Placental epithelial cell (primary cell): ENCODE measurements around the gene SPRR3. TPM values are rescaled to one million over a fixed set of nuclear protein-coding genes. Genes with fewer than 3 reads are reported as not detected.

Experiments used
- small RNA-seq: library from RNA; depleted of rRNA; stranded (forward); fragments of <200 nt; gene quantifications from one replicate; pipeline ENCODE3, GENCODE V24; 2012
- total RNA-seq: library from RNA; depleted of rRNA; stranded (reverse); fragments of >200 nt; gene quantifications from 2 replicates; pipeline ENCODE4 v1.2.3, GENCODE V29; 2012

SPRR3 gene
- 1.2 and 1.6 TPM in 2 replicates for total RNA-seq

GRCh38 chr1:153001382-153001781 is at the start of gene SPRR3:
Gene SPRR3 (plus strand): TSS chr1:153001749. CDS start chr1:153003021, 1,272 bp downstream.

GRCh38 chr1:152970495-152970894 is 31.1 kb upstream of the SPRR3 start, which contains the start of gene SPRR4:
Gene SPRR4 (plus strand): TSS chr1:152970648. CDS start chr1:152971891, 1,243 bp downstream.

GRCh38 chr1:152983743-152984142 is 17.8 kb upstream of the SPRR3 start, which contains the start of gene SPRR1A:
Gene SPRR1A (plus strand): TSS chr1:152984081. CDS start chr1:152985231, 1,150 bp downstream.

GRCh38 chr1:153030895-153031294 is 29.3 kb downstream of the SPRR3 start, which contains the start of gene SPRR1B:
Gene SPRR1B (plus strand): TSS chr1:153031203. CDS start chr1:153032346, 1,143 bp downstream.

GRCh38 chr1:153040950-153041631 is 39.5 kb downstream of the SPRR3 start, which contains the start of gene SPRR2D:
Gene SPRR2D (minus strand): TSS chr1:153041120. CDS start chr1:153040346, 774 bp downstream.

Small RNA genes within 50 kb of the gene (small RNA-seq; reads per million reads assigned to genes)
- gene AL356867.1 (not detected), gene RF00322 (not detected), gene SPRR1A (not detected)

Other genes starting within 250 kb of the SPRR3 start
- not detected in 2 replicates for gene KPRP, start 243.7 kb upstream of the SPRR3 start, total RNA-seq
- not detected in 2 replicates for gene LCE1F, start 226.6 kb upstream of the SPRR3 start, total RNA-seq
- gene LCE1E, start 215.5 kb upstream of the SPRR3 start, total RNA-seq: not detected in 2 replicates
- not detected in 2 replicates for gene LCE1D, start 205.0 kb upstream of the SPRR3 start, total RNA-seq
- gene LCE1C, start 195.1 kb upstream of the SPRR3 start, total RNA-seq: not detected in 2 replicates
- not detected in 2 replicates for gene LCE1B, start 189.8 kb upstream of the SPRR3 start, total RNA-seq
- gene LCE1A, start 174.3 kb upstream of the SPRR3 start, total RNA-seq: not detected in 2 replicates
- gene LCE6A, start 158.9 kb upstream of the SPRR3 start, total RNA-seq: not detected in 2 replicates
- gene LCE7A, start 141.8 kb upstream of the SPRR3 start, total RNA-seq: not detected in 2 replicates
- gene SMCP, start 123.4 kb upstream of the SPRR3 start, total RNA-seq: not detected in 2 replicates
- gene IVL, start 93.2 kb upstream of the SPRR3 start, total RNA-seq: 0.54 and 0.79 TPM in 2 replicates
- not detected in 2 replicates for gene SPRR5, start 54.5 kb upstream of the SPRR3 start, total RNA-seq
- gene SPRR4, start 31.1 kb upstream of the SPRR3 start, total RNA-seq: not detected in 2 replicates
- not detected in 2 replicates for gene SPRR1A, start 17.7 kb upstream of the SPRR3 start, total RNA-seq
- not detected in 2 replicates for gene SPRR1B, start 29.5 kb downstream of the SPRR3 start, total RNA-seq
- not detected in 2 replicates for gene SPRR2D, start 39.4 kb downstream of the SPRR3 start, total RNA-seq
- gene SPRR2A, start 55.8 kb downstream of the SPRR3 start, total RNA-seq: not detected in 2 replicates
- gene SPRR2B, start 69.9 kb downstream of the SPRR3 start, total RNA-seq: not detected in 2 replicates
- not detected in 2 replicates for gene SPRR2E, start 92.8 kb downstream of the SPRR3 start, total RNA-seq
- gene SPRR2F, start 111.8 kb downstream of the SPRR3 start, total RNA-seq: not detected in 2 replicates
- not detected in 2 replicates for gene SPRR2G, start 149.1 kb downstream of the SPRR3 start, total RNA-seq
- gene LELP1, start 201.7 kb downstream of the SPRR3 start, total RNA-seq: not detected in 2 replicates
- gene PRR9, start 215.8 kb downstream of the SPRR3 start, total RNA-seq: 6.4 TPM in 1 of 2 replicates, not detected in the other